ENCODE measurements around the gene CAMK1. TPM values are rescaled to one million over a fixed set of nuclear protein-coding genes. Genes with fewer than 3 reads are reported as not detected.

The CAMK1 gene
- total and polyA plus RNA-seq, 9 of the 15 experiments (the other 6 are each of a cell fraction or from before 2014, with no cell fraction given) = 0.23 to 10.7 (median 6.0) TPM

DNA sequence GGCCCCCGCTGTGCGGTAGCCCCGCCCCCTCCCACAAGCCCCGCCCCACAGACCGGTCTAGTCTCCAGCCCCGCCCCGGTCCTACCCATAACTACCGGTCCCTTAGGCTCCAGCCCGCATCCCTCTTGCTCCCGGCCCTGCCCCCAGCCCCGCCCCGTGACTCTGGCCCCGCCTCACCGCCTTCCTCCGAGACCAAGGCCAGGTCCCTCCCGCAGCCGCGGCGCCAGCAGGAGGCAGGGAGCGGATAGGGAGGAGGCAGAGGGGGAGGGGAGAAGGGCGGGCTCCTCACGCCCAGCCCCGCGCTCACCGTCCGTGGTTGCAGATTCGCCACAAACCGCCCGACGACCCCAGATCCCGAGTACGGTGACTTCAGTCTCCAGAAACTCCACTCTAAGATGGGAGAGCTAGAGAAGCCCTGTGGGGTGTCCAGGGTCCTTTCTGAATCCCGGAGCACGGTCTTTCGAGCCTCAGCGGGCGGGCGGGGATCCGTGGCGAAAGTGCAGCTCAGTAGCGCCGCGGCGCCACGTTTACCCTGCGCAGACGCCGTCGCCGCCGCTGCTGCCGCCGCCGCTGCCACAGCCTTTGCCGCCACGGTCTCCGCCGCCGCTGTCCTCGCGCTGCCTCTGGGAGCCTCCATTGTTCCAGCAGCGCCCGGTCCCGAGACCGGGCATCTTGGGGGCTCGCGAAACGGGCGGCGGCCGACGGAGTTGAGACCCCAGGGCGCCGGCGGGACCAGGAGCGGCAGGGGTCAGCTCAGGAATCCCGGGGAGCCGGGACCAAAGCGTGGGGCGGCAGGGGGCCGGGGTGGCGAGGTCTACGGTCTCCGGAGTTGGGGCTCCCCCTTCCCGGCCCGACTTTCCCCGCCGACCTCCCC, 38.3 kb downstream of the CAMK1 start, which contains the start of gene BRPF1 (continued):
- TF ChIP-seq, protein P1, sequence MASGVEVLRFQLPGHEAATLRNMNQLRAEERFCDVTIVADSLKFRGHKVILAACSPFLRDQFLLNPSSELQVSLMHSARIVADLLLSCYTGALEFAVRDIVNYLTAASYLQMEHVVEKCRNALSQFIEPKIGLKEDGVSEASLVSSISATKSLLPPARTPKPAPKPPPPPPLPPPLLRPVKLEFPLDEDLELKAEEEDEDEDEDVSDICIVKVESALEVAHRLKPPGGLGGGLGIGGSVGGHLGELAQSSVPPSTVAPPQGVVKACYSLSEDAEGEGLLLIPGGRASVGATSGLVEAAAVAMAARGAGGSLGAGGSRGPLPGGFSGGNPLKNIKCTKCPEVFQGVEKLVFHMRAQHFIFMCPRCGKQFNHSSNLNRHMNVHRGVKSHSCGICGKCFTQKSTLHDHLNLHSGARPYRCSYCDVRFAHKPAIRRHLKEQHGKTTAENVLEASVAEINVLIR (CRISPR knock-in tag; IDR thresholded peaks at IDR 0.05) = peak; percentile 73
- TF ChIP-seq RAD51 (IDR thresholded peaks at IDR 0.05; ENCODE audit: borderline replicate concordance, low read depth) (peak; percentile 26; the same call in 1 of the 2 replicates), IRF2 (CRISPR knock-in tag; IDR thresholded peaks at IDR 0.05) (no peak), RB1 (IDR thresholded peaks at IDR 0.05; ENCODE audit: low read depth) (peak; percentile 97), SMARCC2 (IDR thresholded peaks at IDR 0.05; ENCODE audit: low read depth) (no peak), SPI1 (IDR thresholded peaks at IDR 0.05; ENCODE audit: borderline replicate concordance, low read depth, low read length) (no peak), KLF1 (tag; IDR thresholded peaks at IDR 0.05) (peak; percentile 95), XRCC5 (IDR thresholded peaks at IDR 0.05; ENCODE audit: low read depth, low read length) (peak; percentile 72; the same call in 1 of the 2 replicates), PRMT5 (CRISPR knock-in tag; IDR thresholded peaks at IDR 0.05) (0 out of 2 replicates have a peak, but pooled peaks have one; percentile 18)
- TF ChIP-seq, protein P2, sequence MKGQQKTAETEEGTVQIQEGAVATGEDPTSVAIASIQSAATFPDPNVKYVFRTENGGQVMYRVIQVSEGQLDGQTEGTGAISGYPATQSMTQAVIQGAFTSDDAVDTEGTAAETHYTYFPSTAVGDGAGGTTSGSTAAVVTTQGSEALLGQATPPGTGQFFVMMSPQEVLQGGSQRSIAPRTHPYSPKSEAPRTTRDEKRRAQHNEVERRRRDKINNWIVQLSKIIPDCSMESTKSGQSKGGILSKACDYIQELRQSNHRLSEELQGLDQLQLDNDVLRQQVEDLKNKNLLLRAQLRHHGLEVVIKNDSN (CRISPR knock-in tag; IDR thresholded peaks at IDR 0.05) = peak; percentile 75
- TF ChIP-seq, protein P3, sequence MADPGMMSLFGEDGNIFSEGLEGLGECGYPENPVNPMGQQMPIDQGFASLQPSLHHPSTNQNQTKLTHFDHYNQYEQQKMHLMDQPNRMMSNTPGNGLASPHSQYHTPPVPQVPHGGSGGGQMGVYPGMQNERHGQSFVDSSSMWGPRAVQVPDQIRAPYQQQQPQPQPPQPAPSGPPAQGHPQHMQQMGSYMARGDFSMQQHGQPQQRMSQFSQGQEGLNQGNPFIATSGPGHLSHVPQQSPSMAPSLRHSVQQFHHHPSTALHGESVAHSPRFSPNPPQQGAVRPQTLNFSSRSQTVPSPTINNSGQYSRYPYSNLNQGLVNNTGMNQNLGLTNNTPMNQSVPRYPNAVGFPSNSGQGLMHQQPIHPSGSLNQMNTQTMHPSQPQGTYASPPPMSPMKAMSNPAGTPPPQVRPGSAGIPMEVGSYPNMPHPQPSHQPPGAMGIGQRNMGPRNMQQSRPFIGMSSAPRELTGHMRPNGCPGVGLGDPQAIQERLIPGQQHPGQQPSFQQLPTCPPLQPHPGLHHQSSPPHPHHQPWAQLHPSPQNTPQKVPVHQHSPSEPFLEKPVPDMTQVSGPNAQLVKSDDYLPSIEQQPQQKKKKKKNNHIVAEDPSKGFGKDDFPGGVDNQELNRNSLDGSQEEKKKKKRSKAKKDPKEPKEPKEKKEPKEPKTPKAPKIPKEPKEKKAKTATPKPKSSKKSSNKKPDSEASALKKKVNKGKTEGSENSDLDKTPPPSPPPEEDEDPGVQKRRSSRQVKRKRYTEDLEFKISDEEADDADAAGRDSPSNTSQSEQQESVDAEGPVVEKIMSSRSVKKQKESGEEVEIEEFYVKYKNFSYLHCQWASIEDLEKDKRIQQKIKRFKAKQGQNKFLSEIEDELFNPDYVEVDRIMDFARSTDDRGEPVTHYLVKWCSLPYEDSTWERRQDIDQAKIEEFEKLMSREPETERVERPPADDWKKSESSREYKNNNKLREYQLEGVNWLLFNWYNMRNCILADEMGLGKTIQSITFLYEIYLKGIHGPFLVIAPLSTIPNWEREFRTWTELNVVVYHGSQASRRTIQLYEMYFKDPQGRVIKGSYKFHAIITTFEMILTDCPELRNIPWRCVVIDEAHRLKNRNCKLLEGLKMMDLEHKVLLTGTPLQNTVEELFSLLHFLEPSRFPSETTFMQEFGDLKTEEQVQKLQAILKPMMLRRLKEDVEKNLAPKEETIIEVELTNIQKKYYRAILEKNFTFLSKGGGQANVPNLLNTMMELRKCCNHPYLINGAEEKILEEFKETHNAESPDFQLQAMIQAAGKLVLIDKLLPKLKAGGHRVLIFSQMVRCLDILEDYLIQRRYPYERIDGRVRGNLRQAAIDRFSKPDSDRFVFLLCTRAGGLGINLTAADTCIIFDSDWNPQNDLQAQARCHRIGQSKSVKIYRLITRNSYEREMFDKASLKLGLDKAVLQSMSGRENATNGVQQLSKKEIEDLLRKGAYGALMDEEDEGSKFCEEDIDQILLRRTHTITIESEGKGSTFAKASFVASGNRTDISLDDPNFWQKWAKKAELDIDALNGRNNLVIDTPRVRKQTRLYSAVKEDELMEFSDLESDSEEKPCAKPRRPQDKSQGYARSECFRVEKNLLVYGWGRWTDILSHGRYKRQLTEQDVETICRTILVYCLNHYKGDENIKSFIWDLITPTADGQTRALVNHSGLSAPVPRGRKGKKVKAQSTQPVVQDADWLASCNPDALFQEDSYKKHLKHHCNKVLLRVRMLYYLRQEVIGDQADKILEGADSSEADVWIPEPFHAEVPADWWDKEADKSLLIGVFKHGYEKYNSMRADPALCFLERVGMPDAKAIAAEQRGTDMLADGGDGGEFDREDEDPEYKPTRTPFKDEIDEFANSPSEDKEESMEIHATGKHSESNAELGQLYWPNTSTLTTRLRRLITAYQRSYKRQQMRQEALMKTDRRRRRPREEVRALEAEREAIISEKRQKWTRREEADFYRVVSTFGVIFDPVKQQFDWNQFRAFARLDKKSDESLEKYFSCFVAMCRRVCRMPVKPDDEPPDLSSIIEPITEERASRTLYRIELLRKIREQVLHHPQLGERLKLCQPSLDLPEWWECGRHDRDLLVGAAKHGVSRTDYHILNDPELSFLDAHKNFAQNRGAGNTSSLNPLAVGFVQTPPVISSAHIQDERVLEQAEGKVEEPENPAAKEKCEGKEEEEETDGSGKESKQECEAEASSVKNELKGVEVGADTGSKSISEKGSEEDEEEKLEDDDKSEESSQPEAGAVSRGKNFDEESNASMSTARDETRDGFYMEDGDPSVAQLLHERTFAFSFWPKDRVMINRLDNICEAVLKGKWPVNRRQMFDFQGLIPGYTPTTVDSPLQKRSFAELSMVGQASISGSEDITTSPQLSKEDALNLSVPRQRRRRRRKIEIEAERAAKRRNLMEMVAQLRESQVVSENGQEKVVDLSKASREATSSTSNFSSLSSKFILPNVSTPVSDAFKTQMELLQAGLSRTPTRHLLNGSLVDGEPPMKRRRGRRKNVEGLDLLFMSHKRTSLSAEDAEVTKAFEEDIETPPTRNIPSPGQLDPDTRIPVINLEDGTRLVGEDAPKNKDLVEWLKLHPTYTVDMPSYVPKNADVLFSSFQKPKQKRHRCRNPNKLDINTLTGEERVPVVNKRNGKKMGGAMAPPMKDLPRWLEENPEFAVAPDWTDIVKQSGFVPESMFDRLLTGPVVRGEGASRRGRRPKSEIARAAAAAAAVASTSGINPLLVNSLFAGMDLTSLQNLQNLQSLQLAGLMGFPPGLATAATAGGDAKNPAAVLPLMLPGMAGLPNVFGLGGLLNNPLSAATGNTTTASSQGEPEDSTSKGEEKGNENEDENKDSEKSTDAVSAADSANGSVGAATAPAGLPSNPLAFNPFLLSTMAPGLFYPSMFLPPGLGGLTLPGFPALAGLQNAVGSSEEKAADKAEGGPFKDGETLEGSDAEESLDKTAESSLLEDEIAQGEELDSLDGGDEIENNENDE (IDR thresholded peaks at IDR 0.05; ENCODE audit: low read depth, low read length) = no peak
- TF ChIP-seq, protein P4, sequence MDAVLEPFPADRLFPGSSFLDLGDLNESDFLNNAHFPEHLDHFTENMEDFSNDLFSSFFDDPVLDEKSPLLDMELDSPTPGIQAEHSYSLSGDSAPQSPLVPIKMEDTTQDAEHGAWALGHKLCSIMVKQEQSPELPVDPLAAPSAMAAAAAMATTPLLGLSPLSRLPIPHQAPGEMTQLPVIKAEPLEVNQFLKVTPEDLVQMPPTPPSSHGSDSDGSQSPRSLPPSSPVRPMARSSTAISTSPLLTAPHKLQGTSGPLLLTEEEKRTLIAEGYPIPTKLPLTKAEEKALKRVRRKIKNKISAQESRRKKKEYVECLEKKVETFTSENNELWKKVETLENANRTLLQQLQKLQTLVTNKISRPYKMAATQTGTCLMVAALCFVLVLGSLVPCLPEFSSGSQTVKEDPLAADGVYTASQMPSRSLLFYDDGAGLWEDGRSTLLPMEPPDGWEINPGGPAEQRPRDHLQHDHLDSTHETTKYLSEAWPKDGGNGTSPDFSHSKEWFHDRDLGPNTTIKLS (IDR thresholded peaks at IDR 0.05; ENCODE audit: borderline replicate concordance, low read depth) = peak; percentile 79; the same call in 1 of the 2 replicates
